ENCODE data around the gene RCOR2. TPM values are rescaled to one million over a fixed set of nuclear protein-coding genes. Genes with fewer than 3 reads are reported as not detected.

Gene RCOR2
- total RNA-seq, 1 donor from 2014 or later: 39.7 TPM

GRCh38 chr11:63882555-63883242, 34.3 kb downstream of the RCOR2 start:
- peaks cover 28% of the 10 kb centered on the region for H3K4me1 Mint-ChIP-seq (ENCODE audit: low read depth)
- H3K36me3 Mint-ChIP-seq (ENCODE audit: insufficient read depth): no peaks in the 10 kb centered on the region
- H3K4me3 Mint-ChIP-seq (ENCODE audit: low read depth): no peak overlapping the region
- no peak for TF ChIP-seq CTCF (IDR thresholded peaks at IDR 0.05; ENCODE audit: unreplicated experiment)
- H3K27ac Mint-ChIP-seq: no peak overlapping the region
- no peaks in the 10 kb centered on the region for H3K27me3 Mint-ChIP-seq
- DNase-seq (ENCODE audit: low spot score, unreplicated experiment): no peak
- H3K9me3 Mint-ChIP-seq (ENCODE audit: low read depth): no peaks in the 10 kb centered on the region

- Mint-ChIP-seq H3K4me1 (ENCODE audit: low read depth) (peaks cover 23% of the 10 kb centered on the region), H3K4me3 (ENCODE audit: low read depth) (no peak overlapping the region), H3K36me3 (ENCODE audit: insufficient read depth) (no peaks in the 10 kb centered on the region), H3K27me3 (no peaks in the 10 kb centered on the region), H3K27ac (no peak overlapping the region), H3K9me3 (ENCODE audit: low read depth) (no peaks in the 10 kb centered on the region)
- no peak for TF ChIP-seq CTCF (IDR thresholded peaks at IDR 0.05; ENCODE audit: unreplicated experiment)
- no peak for DNase-seq (ENCODE audit: low spot score, unreplicated experiment)
These were observed 36.6 kb downstream of the RCOR2 start for GRCh38 chr11:63880403-63880790.

- H3K9me3 Mint-ChIP-seq (ENCODE audit: low read depth): no peaks in the 10 kb centered on the region
- no peaks in the 10 kb centered on the region for H3K36me3 Mint-ChIP-seq (ENCODE audit: insufficient read depth)
- no peaks in the 10 kb centered on the region for H3K27me3 Mint-ChIP-seq
- TF ChIP-seq CTCF (IDR thresholded peaks at IDR 0.05; ENCODE audit: unreplicated experiment): no peak
- no peak overlapping the region for H3K4me3 Mint-ChIP-seq (ENCODE audit: low read depth)
- H3K4me1 Mint-ChIP-seq (ENCODE audit: low read depth): peaks cover 23% of the 10 kb centered on the region
- H3K27ac Mint-ChIP-seq: peak overlapping the region; percentile 1
- no peak for DNase-seq (ENCODE audit: low spot score, unreplicated experiment)
These were observed 37.2 kb downstream of the RCOR2 start for GRCh38 chr11:63879598-63880402.

GRCh38 chr11:63877658-63878241, 39.2 kb downstream of the RCOR2 start:
- no peaks in the 10 kb centered on the region for H3K27me3 Mint-ChIP-seq
- no peak for TF ChIP-seq CTCF (IDR thresholded peaks at IDR 0.05; ENCODE audit: unreplicated experiment)
- H3K9me3 Mint-ChIP-seq (ENCODE audit: low read depth): no peaks in the 10 kb centered on the region
- H3K4me1 Mint-ChIP-seq (ENCODE audit: low read depth): peaks cover 26% of the 10 kb centered on the region
- no peak overlapping the region for H3K4me3 Mint-ChIP-seq (ENCODE audit: low read depth)
- no peaks in the 10 kb centered on the region for H3K36me3 Mint-ChIP-seq (ENCODE audit: insufficient read depth)
- peak overlapping the region; percentile 93 for H3K27ac Mint-ChIP-seq
- no peak for DNase-seq (ENCODE audit: low spot score, unreplicated experiment)

- no peak for DNase-seq (ENCODE audit: low spot score, unreplicated experiment)
- no peaks in the 10 kb centered on the region for H3K9me3 Mint-ChIP-seq (ENCODE audit: low read depth)
- no peak overlapping the region for H3K4me3 Mint-ChIP-seq (ENCODE audit: low read depth)
- no peak for TF ChIP-seq CTCF (IDR thresholded peaks at IDR 0.05; ENCODE audit: unreplicated experiment)
- no peaks in the 10 kb centered on the region for H3K36me3 Mint-ChIP-seq (ENCODE audit: insufficient read depth)
- peaks cover 34% of the 10 kb centered on the region for H3K4me1 Mint-ChIP-seq (ENCODE audit: low read depth)
- no peaks in the 10 kb centered on the region for H3K27me3 Mint-ChIP-seq
- H3K27ac Mint-ChIP-seq: no peak overlapping the region
These were observed 40.3 kb downstream of the RCOR2 start for GRCh38 chr11:63876616-63877015.
